Ovary (tissue), 9 donors: Measurements from ENCODE around the gene FOXP1. TPM values are rescaled to one million over a fixed set of nuclear protein-coding genes. Genes with fewer than 3 reads are reported as not detected.

Source experiments
- DNase-seq, 5 donors: peaks; one replicate each; pipeline ENCODE4 v3.0.0-alpha.2; 2019 to 2020
- H3K27ac ChIP-seq, 2 donors: fragments of 200-600 bp; one replicate each; pipeline versions ENCODE4 v1.5.1 to v1.8.0; 2019 to 2022
- H3K27me3 ChIP-seq: fragments of 200-600 bp; one replicate; pipeline ENCODE4 v1.8.0; 2022
- H3K36me3 ChIP-seq: fragments of 200-600 bp; sonication (generic); one replicate; pipeline ENCODE4 v1.5.1; 2019
- H3K4me1 ChIP-seq: one replicate; pipeline ENCODE4 v1.8.1; 2013; ENCODE audit warnings: mild to moderate bottlenecking, moderate library complexity; ENCODE audit not compliant: insufficient read depth
- H3K4me3 ChIP-seq: fragments of 200-600 bp; sonication (generic); one replicate; pipeline ENCODE4 v1.5.1; 2017
- H3K9me3 ChIP-seq, 2 donors: fragments of 200-600 bp in 1 of 2; sonication (generic) in 1 of 2; one replicate each; pipeline versions ENCODE4 v1.5.1 to v1.8.1; 2013 to 2019; ENCODE audit warnings: mild to moderate bottlenecking in 1 of 2, moderate library complexity in 1 of 2
- EP300 ChIP-seq: sonication (generic); formaldehyde crosslinking; IDR thresholded peaks from one replicate; pipeline ENCODE4 v1.6.1; 2017; ENCODE audit warnings: antibody characterized with exemption
- POLR2A ChIP-seq: fragments of 450-650 bp; IDR thresholded peaks from one replicate; pipeline ENCODE4 v1.6.1; 2017; ENCODE audit warnings: antibody characterized with exemption, mild to moderate bottlenecking, moderate library complexity
- WGBS, 3 donors: extraction: QIAGEN DNeasy Blood & Tissue Kit in 1 of 3; methylation state at CpG; one replicate each; pipeline versions ENCODE4 v1.1.5 to v1.1.7; 2013 to 2017; 5-methylcytosine and 5-hydroxymethylcytosine counted together
- intact Hi-C, 4 donors: fragments of 100-400 bp; cut with DNase I; formaldehyde crosslinking; loops; one replicate each; pipeline versions ENCODE4 v1.11.0 to v1.15.1; 2022 to 2023
- polyA plus RNA-seq, 2 donors: library from polyadenylated mRNA; stranded (reverse); fragments of 200-250 nt in 1 of 2; fragments of 350-450 nt in 1 of 2; fragmentation: Illumina TruSeq in 1 of 2; extraction: RNeasy Lipid Tissue Mini Kit (QIAGEN cat#74804) in 1 of 2; gene quantifications; one replicate each; pipeline ENCODE4 v1.2.3, GENCODE V29; 2013 to 2014
- total RNA-seq, 7 donors: library from RNA; depleted of rRNA in 2 of 7; stranded (reverse); fragments of >200 nt in 2 of 7; fragmentation: NEBNext Ultra II Directional in 3 of 7; extraction: Animal tissue kit (Norgen Biotek cat#: 25700) in 3 of 7; gene quantifications; one replicate each; pipeline versions ENCODE4 v1.1.0 to v1.2.4, GENCODE V29; 2016 to 2023
- TF ChIP-seq, protein P1 (sequence below), 3 donors: fragments of 450-650 bp in 2 of 3; fragments of 200-600 bp in 1 of 3; IDR thresholded peaks; one replicate each; pipeline versions ENCODE4 v1.5.1 to v1.8.0; 2016 to 2022; ENCODE audit warnings: antibody characterized with exemption in 3 of 3, mild to moderate bottlenecking in 1 of 3
- donor health status: DM: no; HTN: no; CAD: no; lungs with moderate emphysema.
- donor health status: DM: no; HTN: no; CAD: no.
- donor health status: Bipolar disorder and iron deficiency.
- donor health status: DM: yes; HTN: yes; CAD: no.
- donor health status: DM: no; HTN: no; CAD: no.
- donor health status: DM: yes; HTN: yes; CAD: no.

Gene FOXP1
- total and polyA plus RNA-seq, 9 donors, result 31.7 to 126 (median 114) TPM

DNA sequence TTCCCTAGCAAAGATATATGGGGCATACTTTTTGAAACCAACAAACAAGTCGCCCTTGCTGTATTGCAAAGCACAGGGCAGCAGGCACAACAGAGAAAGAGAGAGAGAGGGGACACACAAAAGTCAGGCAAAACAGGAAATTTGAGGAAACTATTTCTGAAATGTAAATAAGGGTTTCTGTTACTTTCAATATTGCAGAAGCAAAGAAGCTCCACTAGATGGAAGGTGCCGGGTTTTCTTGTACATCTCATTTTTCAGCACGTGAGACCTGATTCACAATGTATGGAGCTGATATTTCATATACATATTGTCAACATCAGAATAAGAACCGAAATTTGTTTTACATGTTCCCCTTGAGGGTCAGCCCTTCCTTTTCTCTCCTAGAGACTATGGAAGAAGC lies 127.4 kb downstream of the FOXP1 start:
- no peaks in the 10 kb centered on the region for H3K27me3 ChIP-seq
- TF ChIP-seq, protein P1, sequence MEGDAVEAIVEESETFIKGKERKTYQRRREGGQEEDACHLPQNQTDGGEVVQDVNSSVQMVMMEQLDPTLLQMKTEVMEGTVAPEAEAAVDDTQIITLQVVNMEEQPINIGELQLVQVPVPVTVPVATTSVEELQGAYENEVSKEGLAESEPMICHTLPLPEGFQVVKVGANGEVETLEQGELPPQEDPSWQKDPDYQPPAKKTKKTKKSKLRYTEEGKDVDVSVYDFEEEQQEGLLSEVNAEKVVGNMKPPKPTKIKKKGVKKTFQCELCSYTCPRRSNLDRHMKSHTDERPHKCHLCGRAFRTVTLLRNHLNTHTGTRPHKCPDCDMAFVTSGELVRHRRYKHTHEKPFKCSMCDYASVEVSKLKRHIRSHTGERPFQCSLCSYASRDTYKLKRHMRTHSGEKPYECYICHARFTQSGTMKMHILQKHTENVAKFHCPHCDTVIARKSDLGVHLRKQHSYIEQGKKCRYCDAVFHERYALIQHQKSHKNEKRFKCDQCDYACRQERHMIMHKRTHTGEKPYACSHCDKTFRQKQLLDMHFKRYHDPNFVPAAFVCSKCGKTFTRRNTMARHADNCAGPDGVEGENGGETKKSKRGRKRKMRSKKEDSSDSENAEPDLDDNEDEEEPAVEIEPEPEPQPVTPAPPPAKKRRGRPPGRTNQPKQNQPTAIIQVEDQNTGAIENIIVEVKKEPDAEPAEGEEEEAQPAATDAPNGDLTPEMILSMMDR (IDR thresholded peaks at IDR 0.05), result no peak
- TF ChIP-seq EP300, result no peak
- no peaks in the 10 kb centered on the region for H3K9me3 ChIP-seq
- H3K4me3 ChIP-seq, result no peak overlapping the region
- H3K27ac ChIP-seq, result no peak overlapping the region
- no peaks in the 10 kb centered on the region for H3K36me3 ChIP-seq
- peaks cover 2% of the 10 kb centered on the region for H3K4me1 ChIP-seq
- DNase-seq, result no peak
- intact Hi-C loops, result no loop called here
- WGBS, 3 donors, result 6 to 30% (median 8%) methylated on average over 4 of the region's 4 CpGs

DNA sequence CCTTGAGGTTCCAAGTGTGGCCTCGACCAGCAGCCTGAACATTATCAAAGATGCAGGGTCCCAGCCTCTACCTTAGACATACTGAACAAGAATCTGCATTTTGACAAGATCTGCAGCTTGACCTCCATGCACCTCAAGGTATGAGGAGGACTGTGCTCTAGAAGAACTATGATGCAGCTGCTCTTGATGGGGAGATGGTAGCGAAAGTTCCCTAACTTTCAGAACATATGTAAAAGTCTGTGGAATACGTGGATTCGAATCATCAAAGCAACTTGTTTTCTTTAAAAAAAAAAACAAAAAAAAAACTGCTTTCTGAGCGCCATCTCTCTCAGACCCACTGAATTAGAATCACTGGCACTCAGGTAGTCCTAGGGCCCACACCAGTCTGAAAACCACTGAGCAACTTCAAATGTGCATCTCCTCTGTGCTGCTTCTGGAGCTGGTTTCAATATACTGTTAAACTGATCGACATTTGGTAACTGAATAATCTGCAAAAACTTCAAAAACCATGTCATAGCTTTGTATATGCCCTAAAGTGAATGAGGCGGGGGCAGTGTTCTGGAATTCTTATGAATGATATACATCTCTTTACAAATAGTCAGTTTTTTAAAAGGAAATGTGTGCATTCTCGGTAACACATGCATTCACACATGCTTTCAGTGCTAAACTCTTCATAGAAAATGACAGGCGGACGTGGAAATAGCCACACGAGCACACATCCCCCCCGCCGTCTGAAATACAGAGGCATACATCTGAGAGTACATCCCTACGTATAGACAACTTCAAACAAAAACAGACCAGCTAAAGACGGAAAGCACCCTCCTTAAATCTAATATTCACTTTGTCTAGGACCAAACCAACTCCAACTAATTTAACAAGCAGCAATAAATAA lies 128.8 kb downstream of the FOXP1 start:
- TF ChIP-seq POLR2A (no peak), EP300 (no peak)
- TF ChIP-seq, protein P1 (IDR thresholded peaks at IDR 0.05), result no peak
- DNase-seq, result no peak
- no peak overlapping the region for H3K27ac ChIP-seq
- H3K4me1 ChIP-seq, result peaks cover 4% of the 10 kb centered on the region
- intact Hi-C loops, result no loop called here
- H3K4me3 ChIP-seq, result no peak overlapping the region
- H3K36me3 ChIP-seq, result no peaks in the 10 kb centered on the region
- H3K9me3 ChIP-seq, result no peaks in the 10 kb centered on the region
- WGBS, 3 donors, result 88 to 93% (median 89%) methylated on average over 15 of the region's 15 CpGs
- H3K27me3 ChIP-seq, result no peaks in the 10 kb centered on the region

DNA sequence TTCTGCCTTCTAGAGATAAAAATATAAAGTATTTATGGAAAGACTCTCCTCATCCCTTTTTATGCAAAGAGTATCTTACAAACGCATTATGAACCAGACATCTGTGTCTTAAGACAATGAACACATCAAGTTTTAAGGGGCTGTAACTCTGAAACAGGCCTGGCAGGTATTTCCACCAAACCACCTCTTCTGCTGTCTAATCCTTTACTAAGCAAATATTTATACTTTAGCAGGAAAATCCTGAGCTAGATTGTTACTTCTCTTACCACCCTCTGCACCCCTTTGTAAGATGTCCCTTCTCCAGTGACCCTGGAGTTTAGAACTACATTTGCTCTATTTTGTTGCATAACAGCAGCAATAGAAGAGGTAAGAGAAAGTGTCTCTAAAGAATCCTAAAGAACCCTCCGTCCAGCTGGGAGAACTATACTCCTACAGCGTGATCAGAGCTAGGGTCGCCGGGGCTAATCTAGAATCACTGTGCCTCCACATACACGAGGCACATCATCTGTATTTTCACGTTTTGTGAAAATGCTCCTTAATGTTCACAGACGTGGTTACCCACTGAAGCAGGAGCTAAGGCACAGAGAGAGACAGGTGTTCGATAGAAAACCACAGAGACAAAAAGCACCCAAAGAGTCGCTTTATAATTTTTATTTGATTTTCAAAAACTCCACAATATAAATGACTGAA lies 129.6 kb downstream of the FOXP1 start:
- no peaks in the 10 kb centered on the region for H3K36me3 ChIP-seq
- H3K27ac ChIP-seq, result no peak overlapping the region
- H3K4me3 ChIP-seq, result no peak overlapping the region
- intact Hi-C loops, result no loop called here
- H3K9me3 ChIP-seq, result no peaks in the 10 kb centered on the region
- DNase-seq, result no peak
- peaks cover 4% of the 10 kb centered on the region for H3K4me1 ChIP-seq
- TF ChIP-seq POLR2A, result no peak
- TF ChIP-seq, protein P1 (IDR thresholded peaks at IDR 0.05), result no peak
- no peak for TF ChIP-seq EP300
- 92 to 95% (median 95%) methylated on average over 10 of the region's 10 CpGs for WGBS, 3 donors
- H3K27me3 ChIP-seq, result no peaks in the 10 kb centered on the region

DNA sequence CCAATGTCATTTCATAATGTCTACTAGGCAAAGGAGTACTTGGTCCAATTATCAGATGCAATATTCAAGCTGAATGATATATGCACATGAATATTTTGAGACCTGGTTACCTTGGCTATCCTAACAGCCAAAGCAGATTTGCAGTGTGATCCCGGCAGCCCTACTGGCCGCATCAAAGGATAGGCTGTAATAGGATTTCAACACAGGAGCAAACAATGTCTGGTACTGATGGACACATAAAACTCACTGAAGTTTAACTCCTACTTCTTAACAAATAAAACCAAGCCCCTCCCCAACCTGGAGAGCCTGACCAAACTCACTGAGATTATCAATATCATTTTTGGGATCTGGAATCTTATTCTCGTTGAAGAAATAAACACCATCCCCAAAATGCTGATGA lies 130.2 kb downstream of the FOXP1 start:
- intact Hi-C loops, result no loop called here
- H3K4me1 ChIP-seq, result peaks cover 4% of the 10 kb centered on the region

More for the DNA sequence above, 130.2 kb downstream of the FOXP1 start:
- Histone ChIP-seq H3K27me3 (no peaks in the 10 kb centered on the region), H3K9me3 (no peaks in the 10 kb centered on the region), H3K27ac (no peak overlapping the region), H3K36me3 (no peaks in the 10 kb centered on the region), H3K4me3 (no peak overlapping the region)
- TF ChIP-seq, protein P1 (IDR thresholded peaks at IDR 0.05), result no peak
- no peak for TF ChIP-seq POLR2A
- TF ChIP-seq EP300, result no peak
- WGBS, 3 donors, result 88 to 97% (median 92%) methylated on average over 3 of the region's 3 CpGs
- DNase-seq, result no peak
